GM04504 (cell line): ENCODE measurements around the gene CCL24.
"Not testable (repeated sequence)": the region's sequence is repeated elsewhere in the genome, so short reads cannot be mapped to it uniquely, and the experiment has no call there.

Source experiments
- DNase-seq: peaks from one replicate; pipeline ENCODE4 v3.0.0-alpha.2; 2012; ENCODE audit warnings: low read depth

CCL24 gene

GRCh38 chr7:75819711-75820110 is 6.1 kb upstream of the CCL24 start:
- DNase-seq, result no peak

- no peak for DNase-seq
These were observed 4.9 kb upstream of the CCL24 start for GRCh38 chr7:75818472-75818871.

- no peak for DNase-seq
These were observed 3.5 kb upstream of the CCL24 start for GRCh38 chr7:75817116-75817515.

- DNase-seq, result no peak
These were observed 1.9 kb upstream of the CCL24 start for GRCh38 chr7:75815418-75816064.

GRCh38 chr7:75814407-75814947 is 871 bp upstream of the CCL24 start:
- no peak for DNase-seq

- DNase-seq, result no peak
These were observed 522 bp downstream of the CCL24 start for GRCh38 chr7:75813084-75813483.

GRCh38 chr7:75811894-75812678 is 1.5 kb downstream of the CCL24 start:
- DNase-seq, result no peak

- DNase-seq, result no peak
These were observed 4.2 kb downstream of the CCL24 start for GRCh38 chr7:75809396-75809795.

- no peak for DNase-seq
These were observed 5.5 kb downstream of the CCL24 start for GRCh38 chr7:75808106-75808505.

- DNase-seq, result no peak
These were observed 6.2 kb downstream of the CCL24 start for GRCh38 chr7:75807452-75807851.

GRCh38 chr7:75806560-75807307 is 6.9 kb downstream of the CCL24 start:
- DNase-seq, result no peak

GRCh38 chr7:75804705-75805104 is 8.9 kb downstream of the CCL24 start:
- no peak for DNase-seq

GRCh38 chr7:75804004-75804403 is 9.6 kb downstream of the CCL24 start:
- DNase-seq, result no peak

GRCh38 chr7:75802552-75802821 is 11.1 kb downstream of the CCL24 start:
- no peak for DNase-seq

- DNase-seq, result no peak
These were observed 14.8 kb downstream of the CCL24 start for GRCh38 chr7:75798770-75799169.

- no peak for DNase-seq
These were observed 17.2 kb downstream of the CCL24 start for GRCh38 chr7:75796420-75796819.

GRCh38 chr7:75795831-75796285 is 17.7 kb downstream of the CCL24 start:
- no peak for DNase-seq

GRCh38 chr7:75793676-75794075 is 19.9 kb downstream of the CCL24 start:
- no peak for DNase-seq

GRCh38 chr7:75792567-75792966 is 21.0 kb downstream of the CCL24 start:
- DNase-seq, result not testable (repeated sequence)

- no peak for DNase-seq
These were observed 24.2 kb downstream of the CCL24 start for GRCh38 chr7:75789361-75789924.

GRCh38 chr7:75788154-75788847 is 25.3 kb downstream of the CCL24 start:
- not testable (repeated sequence) for DNase-seq

- not testable (repeated sequence) for DNase-seq
These were observed 30.5 kb downstream of the CCL24 start for GRCh38 chr7:75783058-75783457.
